Activated effector memory CD4-positive, alpha-beta T cell treated with anti-CD3 and anti-CD28 coated beads, Interleukin-2, amount 50 U/mL, for 16 hours (primary cell): ENCODE results near the gene CFAP299.
"Not testable (repeated sequence)": the region's sequence is repeated elsewhere in the genome, so short reads cannot be mapped to it uniquely, and the experiment has no call there.

Experiments used
- DNase-seq: peaks from one replicate; pipeline ENCODE4 v3.0.0-alpha.2; 2020

The CFAP299 gene

GRCh38 chr4:80749558-80749957 lies 414.0 kb downstream of the CFAP299 start:
- not testable (repeated sequence) for DNase-seq

GRCh38 chr4:80751200-80751599 lies 415.7 kb downstream of the CFAP299 start:
- DNase-seq = no peak

GRCh38 chr4:80767944-80768343 lies 432.4 kb downstream of the CFAP299 start:
- no peak for DNase-seq

- no peak for DNase-seq
Measured at GRCh38 chr4:80776168-80776567, 440.6 kb downstream of the CFAP299 start.

GRCh38 chr4:80781431-80781830 lies 445.9 kb downstream of the CFAP299 start:
- DNase-seq = no peak

GRCh38 chr4:80787306-80787705 lies 451.8 kb downstream of the CFAP299 start:
- DNase-seq = no peak

GRCh38 chr4:80788798-80789197 lies 453.3 kb downstream of the CFAP299 start:
- no peak for DNase-seq

GRCh38 chr4:80790152-80790551 lies 454.6 kb downstream of the CFAP299 start:
- no peak for DNase-seq

- not testable (repeated sequence) for DNase-seq
Measured at GRCh38 chr4:80793660-80794059, 458.1 kb downstream of the CFAP299 start.

- DNase-seq = no peak
Measured at GRCh38 chr4:80798082-80798481, 462.6 kb downstream of the CFAP299 start.

GRCh38 chr4:80800719-80801118 lies 465.2 kb downstream of the CFAP299 start:
- DNase-seq = not testable (repeated sequence)

- no peak for DNase-seq
Measured at GRCh38 chr4:80803337-80803736, 467.8 kb downstream of the CFAP299 start.

GRCh38 chr4:80806472-80806871 lies 470.9 kb downstream of the CFAP299 start:
- DNase-seq = no peak

- DNase-seq = no peak
Measured at GRCh38 chr4:80809039-80809729, 473.7 kb downstream of the CFAP299 start.

- DNase-seq = no peak
Measured at GRCh38 chr4:80811406-80811805, 475.9 kb downstream of the CFAP299 start.

- DNase-seq = no peak
Measured at GRCh38 chr4:80812145-80812544, 476.6 kb downstream of the CFAP299 start.

- DNase-seq = no peak
Measured at GRCh38 chr4:80814266-80814665, 478.7 kb downstream of the CFAP299 start.

GRCh38 chr4:80831383-80832361 lies 496.1 kb downstream of the CFAP299 start:
- no peak for DNase-seq

- no peak for DNase-seq
Measured at GRCh38 chr4:80839281-80839680, 503.8 kb downstream of the CFAP299 start.

- DNase-seq = no peak
Measured at GRCh38 chr4:80839792-80840191, 504.3 kb downstream of the CFAP299 start.

- no peak for DNase-seq
Measured at GRCh38 chr4:80840396-80840795, 504.9 kb downstream of the CFAP299 start.

GRCh38 chr4:80841587-80842281 lies 506.2 kb downstream of the CFAP299 start:
- DNase-seq = no peak

GRCh38 chr4:80846210-80846609 lies 510.7 kb downstream of the CFAP299 start:
- no peak for DNase-seq
